Uterine smooth muscle cell (primary cell): ENCODE results near the gene INSC. TPM values are rescaled to one million over a fixed set of nuclear protein-coding genes. Genes with fewer than 3 reads are reported as not detected.

Source experiments
- total RNA-seq: library from RNA; depleted of rRNA; stranded (reverse); fragments of >200 nt; gene quantifications from 2 replicates; pipeline ENCODE4 v1.2.3, GENCODE V29; 2014

Gene INSC
- 0.12 and 0.77 TPM in 2 replicates for total RNA-seq

GRCh38 chr11:15114501-15115475, at the start of gene INSC:
Gene INSC (plus strand): TSS chr11:15114923. CDS start chr11:15149175, 34,252 bp downstream.

GRCh38 chr11:15073361-15074205, 41.1 kb upstream of the INSC start, which contains the start of gene CALCB:
Gene CALCB (plus strand): TSS chr11:15073593. CDS start chr11:15074719, 1,126 bp downstream.

Other genes starting within 250 kb of the INSC start
- 9.3 and 11.1 TPM in 2 replicates for gene CYP2R1, start 222.7 kb upstream of the INSC start, total RNA-seq
- not detected in 2 replicates for gene CALCA, start 142.6 kb upstream of the INSC start, total RNA-seq
- under 0.01 and 0.12 TPM in 2 replicates for gene CALCB, start 41.3 kb upstream of the INSC start, total RNA-seq